Colonic mucosa (tissue), 4 donors: ENCODE measurements around the gene MARK1. TPM values are rescaled to one million over a fixed set of nuclear protein-coding genes. Genes with fewer than 3 reads are reported as not detected.

ENCODE experiments used
- DNase-seq: peaks from one replicate; pipeline ENCODE4 v3.0.0-alpha.2; 2020
- H3K27ac ChIP-seq: fragments of 200-600 bp; one replicate; pipeline ENCODE4 v1.8.0; 2021
- H3K27me3 ChIP-seq: fragments of 200-600 bp; one replicate; pipeline ENCODE4 v1.8.0; 2021
- H3K36me3 ChIP-seq: fragments of 200-600 bp; one replicate; pipeline ENCODE4 v1.8.0; 2021
- H3K4me1 ChIP-seq: fragments of 200-600 bp; one replicate; pipeline ENCODE4 v1.8.0; 2021; ENCODE audit warnings: mild to moderate bottlenecking
- H3K4me3 ChIP-seq: fragments of 200-600 bp; one replicate; pipeline ENCODE4 v1.8.0; 2021
- H3K9ac ChIP-seq, 2 donors: one replicate each; pipeline ENCODE4 v1.7.0; 2013; ENCODE audit warnings: control low read depth in 2 of 2, low read depth in 2 of 2, low read length in 2 of 2
- H3K9me3 ChIP-seq: fragments of 200-600 bp; one replicate; pipeline ENCODE4 v1.8.0; 2021
- intact Hi-C: fragments of 100-400 bp; cut with DNase I; formaldehyde crosslinking; loops from one replicate; pipeline ENCODE4 v1.14.1; 2022
- total RNA-seq, 2 donors: library from RNA; stranded (reverse); fragmentation: NEBNext Ultra II Directional in 1 of 2; extraction: Animal tissue kit (Norgen Biotek cat#: 25700) in 1 of 2; gene quantifications; one replicate each; pipeline ENCODE4 v1.2.1, GENCODE V29; 2021
- TF ChIP-seq, protein P1 (sequence below): fragments of 200-600 bp; IDR thresholded peaks from one replicate; pipeline ENCODE4 v1.8.0; 2022; ENCODE audit warnings: antibody characterized with exemption, mild to moderate bottlenecking
- donor health status: healthy.
- donor health status: DM: no; HTN: no; CAD: no.
- donor health status: DM: no; HTN: no; CAD: no.

MARK1 gene
- total RNA-seq, 2 donors from 2014 or later, result 1.8 to 3.3 TPM

DNA sequence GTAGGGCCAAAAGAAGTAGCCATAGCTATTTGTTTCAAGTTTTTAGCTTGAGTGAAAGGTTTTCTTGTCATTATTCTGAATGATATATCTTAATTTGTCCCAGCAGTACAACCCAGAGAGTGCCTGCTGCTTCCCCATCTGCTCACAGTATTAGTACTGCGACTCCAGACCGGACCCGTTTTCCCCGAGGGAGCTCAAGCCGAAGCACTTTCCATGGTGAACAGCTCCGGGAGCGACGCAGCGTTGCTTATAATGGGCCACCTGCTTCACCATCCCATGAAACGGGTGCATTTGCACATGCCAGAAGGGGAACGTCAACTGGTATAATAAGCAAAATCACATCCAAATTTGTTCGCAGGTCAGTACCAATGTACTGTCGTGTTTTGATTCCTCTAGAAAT, 125.1 kb downstream of the MARK1 start:
- H3K27me3 ChIP-seq, result no peaks in the 10 kb centered on the region
- no peak overlapping the region for H3K9ac ChIP-seq
- H3K4me1 ChIP-seq, result no peaks in the 10 kb centered on the region
- TF ChIP-seq, protein P1, sequence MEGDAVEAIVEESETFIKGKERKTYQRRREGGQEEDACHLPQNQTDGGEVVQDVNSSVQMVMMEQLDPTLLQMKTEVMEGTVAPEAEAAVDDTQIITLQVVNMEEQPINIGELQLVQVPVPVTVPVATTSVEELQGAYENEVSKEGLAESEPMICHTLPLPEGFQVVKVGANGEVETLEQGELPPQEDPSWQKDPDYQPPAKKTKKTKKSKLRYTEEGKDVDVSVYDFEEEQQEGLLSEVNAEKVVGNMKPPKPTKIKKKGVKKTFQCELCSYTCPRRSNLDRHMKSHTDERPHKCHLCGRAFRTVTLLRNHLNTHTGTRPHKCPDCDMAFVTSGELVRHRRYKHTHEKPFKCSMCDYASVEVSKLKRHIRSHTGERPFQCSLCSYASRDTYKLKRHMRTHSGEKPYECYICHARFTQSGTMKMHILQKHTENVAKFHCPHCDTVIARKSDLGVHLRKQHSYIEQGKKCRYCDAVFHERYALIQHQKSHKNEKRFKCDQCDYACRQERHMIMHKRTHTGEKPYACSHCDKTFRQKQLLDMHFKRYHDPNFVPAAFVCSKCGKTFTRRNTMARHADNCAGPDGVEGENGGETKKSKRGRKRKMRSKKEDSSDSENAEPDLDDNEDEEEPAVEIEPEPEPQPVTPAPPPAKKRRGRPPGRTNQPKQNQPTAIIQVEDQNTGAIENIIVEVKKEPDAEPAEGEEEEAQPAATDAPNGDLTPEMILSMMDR, result no peak
- no peak for DNase-seq
- intact Hi-C loops, result no loop called here
- H3K36me3 ChIP-seq, result no peaks in the 10 kb centered on the region
- no peaks in the 10 kb centered on the region for H3K9me3 ChIP-seq
- no peak overlapping the region for H3K4me3 ChIP-seq
- H3K27ac ChIP-seq, result no peak overlapping the region

DNA sequence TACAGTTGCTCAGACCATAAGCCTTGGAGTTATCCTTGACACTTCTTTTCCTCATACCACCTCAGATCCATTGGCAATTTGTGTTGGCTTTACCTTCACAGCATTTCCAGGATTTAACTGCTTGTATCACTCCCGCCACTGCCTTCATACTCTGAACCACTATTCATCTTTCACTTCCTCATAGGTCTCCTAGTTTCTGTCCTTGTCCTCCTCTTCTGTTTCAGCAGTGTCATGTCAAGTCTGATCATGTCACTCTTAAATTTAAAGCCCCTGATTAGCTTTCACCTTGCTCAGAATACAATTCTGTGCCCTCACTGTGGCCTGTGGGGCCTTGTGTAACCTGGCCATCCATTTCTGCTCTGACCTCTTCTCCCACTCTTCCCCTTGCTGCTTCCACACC, 127.6 kb downstream of the MARK1 start:
- Histone ChIP-seq H3K36me3 (no peaks in the 10 kb centered on the region), H3K27ac (no peak overlapping the region), H3K4me3 (no peak overlapping the region), H3K9ac (no peak overlapping the region), H3K27me3 (no peaks in the 10 kb centered on the region), H3K4me1 (no peaks in the 10 kb centered on the region), H3K9me3 (no peaks in the 10 kb centered on the region)
- no peak for DNase-seq
- TF ChIP-seq, protein P1, result no peak
- intact Hi-C loops, result no loop called here

DNA sequence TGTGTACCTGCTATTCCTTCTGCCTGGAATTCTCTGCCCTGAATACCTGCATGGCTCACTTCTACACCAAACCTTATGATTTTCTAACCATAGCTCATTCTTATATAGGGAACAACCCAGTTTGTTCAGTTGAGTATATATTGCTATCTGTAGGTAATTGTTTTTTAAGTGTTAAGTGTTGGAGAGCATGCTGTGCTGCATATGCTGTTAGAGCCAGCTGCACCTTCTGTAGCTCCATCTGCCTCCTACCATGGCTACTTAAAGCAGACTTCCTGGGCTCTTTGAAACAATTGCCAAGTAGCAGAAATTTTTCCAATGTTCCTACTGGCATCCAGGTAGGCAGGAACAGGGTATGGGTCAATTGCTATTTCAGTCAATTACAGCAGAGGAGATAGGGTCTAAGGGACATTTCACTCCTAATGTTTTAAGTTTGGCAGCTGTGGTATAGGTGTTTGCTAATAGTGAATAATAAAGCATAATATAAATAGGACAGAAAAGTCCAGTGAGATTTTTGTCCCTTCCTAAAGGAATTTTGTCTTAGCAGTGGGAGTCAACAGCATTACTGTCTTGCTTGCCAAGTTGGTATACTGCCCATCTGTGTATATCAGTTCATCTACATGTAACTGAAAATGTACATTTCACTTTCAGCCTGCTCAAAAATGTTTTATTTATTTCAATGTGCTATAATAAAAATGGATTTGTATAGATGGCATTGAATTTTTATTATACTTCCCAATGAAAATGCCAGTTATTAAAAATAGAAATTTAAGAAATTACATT, 128.2 kb downstream of the MARK1 start:
- Histone ChIP-seq H3K9ac (no peak overlapping the region), H3K4me3 (no peak overlapping the region), H3K4me1 (no peaks in the 10 kb centered on the region), H3K9me3 (no peaks in the 10 kb centered on the region), H3K27me3 (no peaks in the 10 kb centered on the region), H3K27ac (no peak overlapping the region), H3K36me3 (no peaks in the 10 kb centered on the region)
- TF ChIP-seq, protein P1, result no peak
- no peak for DNase-seq
- intact Hi-C loops, result no loop called here

DNA sequence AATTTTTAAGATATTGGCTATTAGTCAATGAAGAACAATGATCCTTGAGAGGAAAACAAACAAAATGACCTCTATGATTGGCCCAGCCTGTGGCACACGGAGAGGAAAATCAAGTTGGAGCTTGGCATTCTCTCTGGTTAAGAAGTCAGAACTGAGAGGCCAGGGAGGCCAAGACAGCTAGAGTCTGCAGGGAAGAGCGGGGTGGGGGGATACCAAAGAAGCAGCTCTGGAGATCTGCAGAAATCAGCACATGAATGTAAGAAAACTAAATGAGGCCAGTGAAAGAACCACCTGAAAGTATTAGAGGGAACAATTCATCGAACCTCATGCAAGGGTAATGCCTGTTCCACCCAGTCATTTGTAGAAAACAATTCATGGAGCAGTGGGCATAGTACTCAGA, 138.4 kb downstream of the MARK1 start:
- intact Hi-C loops, result no loop called here
- TF ChIP-seq, protein P1, result no peak
- H3K27me3 ChIP-seq, result no peaks in the 10 kb centered on the region
- no peak overlapping the region for H3K27ac ChIP-seq
- H3K9me3 ChIP-seq, result no peaks in the 10 kb centered on the region
- no peak overlapping the region for H3K4me3 ChIP-seq
- DNase-seq, result no peak
- H3K36me3 ChIP-seq, result no peaks in the 10 kb centered on the region
- H3K9ac ChIP-seq, result no peak overlapping the region
- no peaks in the 10 kb centered on the region for H3K4me1 ChIP-seq

DNA sequence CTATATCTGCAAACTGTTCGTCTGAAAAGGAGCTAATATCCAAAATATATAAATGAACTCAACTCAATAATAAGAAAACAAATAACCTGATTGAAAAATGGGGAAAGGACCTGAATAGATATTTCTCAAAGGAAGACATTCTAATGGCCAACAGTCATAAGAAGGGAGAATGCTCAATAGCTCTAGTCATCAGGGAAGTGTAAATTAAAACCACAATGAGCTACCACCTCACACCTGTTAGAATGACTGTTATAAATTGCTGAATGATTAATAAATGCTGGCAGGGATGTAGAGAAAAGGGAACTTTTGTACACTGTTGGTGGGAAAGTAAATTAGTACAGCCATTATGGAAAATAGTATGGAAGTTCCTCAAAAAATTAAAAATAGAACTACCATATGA, 141.1 kb downstream of the MARK1 start:
- intact Hi-C loops, result no loop called here
- no peak for DNase-seq
- H3K9me3 ChIP-seq, result no peaks in the 10 kb centered on the region
- H3K27ac ChIP-seq, result no peak overlapping the region
- no peaks in the 10 kb centered on the region for H3K36me3 ChIP-seq
- TF ChIP-seq, protein P1, result no peak
- H3K4me1 ChIP-seq, result no peaks in the 10 kb centered on the region
- H3K9ac ChIP-seq, result no peak overlapping the region
- no peak overlapping the region for H3K4me3 ChIP-seq
- no peaks in the 10 kb centered on the region for H3K27me3 ChIP-seq
